ENCODE results near the gene PSRC1.

Gene PSRC1

DNA sequence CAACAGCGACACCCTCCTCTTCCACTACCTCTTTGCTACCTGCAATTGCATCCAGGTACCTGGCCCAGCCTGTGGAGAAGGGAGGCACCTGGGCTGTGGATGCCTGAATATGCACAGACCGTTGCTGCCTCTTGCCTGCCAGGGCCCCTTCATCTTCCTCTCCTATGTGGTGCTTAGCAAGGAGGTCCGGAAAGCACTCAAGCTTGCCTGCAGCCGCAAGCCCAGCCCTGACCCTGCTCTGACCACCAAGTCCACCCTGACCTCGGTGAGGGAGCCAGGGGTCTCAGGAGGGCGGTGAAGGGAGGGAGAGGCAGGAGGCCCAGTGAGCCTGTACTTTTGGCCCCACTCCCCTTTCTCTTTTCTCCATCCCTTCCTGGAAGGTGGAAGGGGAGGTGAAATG lies 11.5 kb downstream of the PSRC1 start:
- no peak for DNase-seq

DNA sequence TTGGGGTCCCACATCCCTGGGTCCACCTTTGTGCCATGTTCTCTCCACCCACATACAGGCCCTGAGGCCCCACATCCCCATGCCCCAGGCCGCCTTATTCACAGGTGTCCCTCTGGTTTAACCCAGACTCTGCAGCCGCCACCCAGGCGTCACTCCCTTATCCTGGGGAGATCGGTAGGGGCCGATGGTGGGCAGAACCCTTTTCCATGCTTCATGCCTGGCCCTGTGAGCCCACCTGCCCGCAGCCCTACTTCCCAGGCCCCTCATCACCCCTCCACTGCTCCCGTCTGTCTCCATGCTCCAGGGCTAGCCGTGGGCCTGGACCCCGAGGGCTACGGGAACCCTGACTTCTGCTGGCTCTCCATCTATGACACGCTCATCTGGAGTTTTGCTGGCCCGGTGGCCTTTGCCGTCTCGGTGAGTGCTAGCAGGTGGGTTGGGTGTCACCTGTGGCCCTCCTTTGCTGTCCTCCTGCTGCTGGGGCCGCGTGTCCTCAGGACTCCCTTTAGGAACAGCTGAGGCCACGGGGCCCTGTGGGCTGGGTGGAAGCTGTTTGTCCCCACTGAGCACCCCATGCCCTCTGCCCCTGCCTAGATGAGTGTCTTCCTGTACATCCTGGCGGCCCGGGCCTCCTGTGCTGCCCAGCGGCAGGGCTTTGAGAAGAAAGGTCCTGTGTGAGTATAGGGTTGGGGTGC lies 12.2 kb downstream of the PSRC1 start:
- DNase-seq: no peak

- no peak for DNase-seq
Measured at GRCh38 chr1:109269981-109270622, 12.8 kb downstream of the PSRC1 start.

DNA sequence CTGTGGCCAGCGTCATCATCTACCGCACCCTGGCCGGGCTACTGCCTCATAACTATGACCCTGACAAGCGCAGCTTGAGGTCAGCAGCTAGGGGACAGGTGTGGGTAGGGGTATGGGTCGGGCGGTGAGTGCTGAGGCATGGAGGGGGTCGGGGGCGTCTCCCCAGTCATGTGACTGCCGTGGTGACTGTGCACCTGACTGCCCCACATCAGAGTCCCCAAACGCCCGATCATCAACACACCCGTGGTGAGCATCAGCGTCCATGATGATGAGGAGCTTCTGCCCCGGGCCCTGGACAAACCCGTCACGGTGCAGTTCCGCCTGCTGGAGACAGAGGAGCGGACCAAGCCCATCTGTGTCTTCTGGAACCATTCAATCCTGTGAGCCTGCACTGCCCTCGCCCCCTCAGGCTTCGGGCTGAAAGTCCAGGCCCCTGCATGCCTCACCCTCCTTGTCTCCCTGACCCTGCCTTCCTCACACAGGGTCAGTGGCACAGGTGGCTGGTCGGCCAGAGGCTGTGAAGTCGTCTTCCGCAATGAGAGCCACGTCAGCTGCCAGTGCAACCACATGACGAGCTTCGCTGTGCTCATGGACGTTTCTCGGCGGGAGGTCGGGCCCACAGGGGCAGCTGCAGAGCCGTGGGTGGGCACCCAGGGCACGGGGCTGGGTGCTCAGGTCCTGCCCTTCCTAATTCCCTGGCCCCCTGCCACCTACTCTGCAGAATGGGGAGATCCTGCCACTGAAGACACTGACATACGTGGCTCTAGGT lies 13.5 kb downstream of the PSRC1 start:
- no peak for DNase-seq

- DNase-seq: no peak
Measured at GRCh38 chr1:109268431-109269211, 14.3 kb downstream of the PSRC1 start.

DNA sequence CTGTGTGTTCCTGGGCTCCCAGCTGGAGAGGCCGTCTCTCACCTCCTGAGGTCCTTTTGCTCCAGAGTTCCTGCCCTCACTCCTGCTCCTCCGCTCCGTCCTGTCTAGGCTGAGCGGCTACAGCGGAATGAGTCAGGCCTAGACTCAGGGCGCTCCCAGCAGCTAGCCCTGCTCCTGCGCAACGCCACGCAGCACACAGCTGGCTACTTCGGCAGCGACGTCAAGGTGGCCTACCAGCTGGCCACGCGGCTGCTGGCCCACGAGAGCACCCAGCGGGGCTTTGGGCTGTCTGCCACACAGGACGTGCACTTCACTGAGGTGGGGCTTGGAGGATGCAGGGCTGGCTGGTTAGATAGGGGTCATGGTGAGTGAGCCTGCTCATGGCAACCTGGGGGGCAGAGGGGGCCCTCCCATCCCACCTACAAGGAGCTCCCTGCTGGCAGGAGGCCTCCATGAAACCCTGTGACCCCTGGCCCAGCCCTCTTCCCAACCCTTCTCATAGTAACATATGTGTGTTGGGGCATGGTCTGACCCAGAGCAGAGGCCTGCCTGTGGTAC lies 15.1 kb downstream of the PSRC1 start:
- DNase-seq: no peak

DNA sequence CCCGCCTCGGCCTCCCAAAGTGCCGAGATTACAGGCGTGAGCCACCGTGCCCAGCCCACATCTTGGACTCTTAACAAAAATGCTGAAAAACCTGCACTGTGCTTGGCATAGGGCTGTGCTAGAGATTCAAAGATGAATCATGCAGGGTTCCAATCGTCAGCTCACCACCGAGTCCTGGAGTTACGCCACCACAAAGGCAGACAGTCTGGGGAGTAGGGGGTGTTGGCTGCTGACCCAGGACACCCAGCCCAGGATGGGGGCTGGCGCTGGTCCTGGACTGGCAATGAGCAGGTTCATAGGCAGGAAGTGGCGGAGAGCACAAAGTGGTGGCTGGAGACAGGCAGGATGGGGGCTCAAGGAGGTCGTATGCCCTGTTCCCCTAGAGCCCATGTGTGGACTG lies 16.0 kb downstream of the PSRC1 start:
- no peak for DNase-seq

DNA sequence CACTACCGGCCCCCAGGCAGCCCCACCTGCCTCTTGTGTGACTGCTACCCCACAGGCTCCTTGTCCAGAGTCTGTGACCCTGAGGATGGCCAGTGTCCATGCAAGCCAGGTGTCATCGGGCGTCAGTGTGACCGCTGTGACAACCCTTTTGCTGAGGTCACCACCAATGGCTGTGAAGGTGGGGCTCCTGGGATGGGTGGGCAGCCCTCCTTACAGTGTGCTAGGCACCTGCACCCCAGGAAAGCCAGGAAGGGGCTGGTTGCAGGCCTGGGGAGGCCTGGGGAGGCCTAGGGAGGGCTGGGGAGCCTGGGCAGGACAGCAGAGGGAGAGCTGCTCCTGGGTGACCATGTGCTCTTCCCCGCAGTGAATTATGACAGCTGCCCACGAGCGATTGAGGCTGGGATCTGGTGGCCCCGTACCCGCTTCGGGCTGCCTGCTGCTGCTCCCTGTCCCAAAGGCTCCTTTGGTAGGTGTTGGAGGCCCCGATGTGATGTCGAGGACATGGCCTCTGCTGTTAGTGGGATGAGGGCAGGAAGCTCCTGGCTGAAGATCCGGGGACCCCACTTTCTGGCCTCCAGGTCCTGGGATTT lies 17.1 kb downstream of the PSRC1 start:
- no peak for DNase-seq

- no peak for DNase-seq
Measured at GRCh38 chr1:109265016-109265415, 17.9 kb downstream of the PSRC1 start.

GRCh38 chr1:109264379-109264755 lies 18.6 kb downstream of the PSRC1 start:
- DNase-seq: no peak

- peak; percentile 82 for DNase-seq
Measured at GRCh38 chr1:109263597-109264378, 19.2 kb downstream of the PSRC1 start.

DNA sequence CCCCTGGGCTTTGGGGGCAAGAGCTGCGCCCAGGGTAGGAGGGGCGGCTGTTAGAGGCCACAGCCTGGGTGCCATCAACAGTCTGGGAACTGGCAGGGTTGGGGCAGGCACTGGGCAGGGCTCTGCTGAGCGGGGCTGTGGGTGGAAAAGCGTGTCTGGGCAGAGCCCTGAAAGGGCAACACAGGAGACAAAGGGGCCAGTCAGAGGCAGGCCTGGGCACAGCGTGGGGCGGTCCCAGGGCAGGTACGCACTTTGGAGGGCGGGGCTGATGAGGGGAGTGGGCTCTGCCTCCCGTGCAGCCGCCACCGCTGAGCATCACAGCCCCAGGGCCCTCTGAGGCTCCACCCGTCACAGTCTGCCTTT lies 19.7 kb downstream of the PSRC1 start:
- DNase-seq: no peak

DNA sequence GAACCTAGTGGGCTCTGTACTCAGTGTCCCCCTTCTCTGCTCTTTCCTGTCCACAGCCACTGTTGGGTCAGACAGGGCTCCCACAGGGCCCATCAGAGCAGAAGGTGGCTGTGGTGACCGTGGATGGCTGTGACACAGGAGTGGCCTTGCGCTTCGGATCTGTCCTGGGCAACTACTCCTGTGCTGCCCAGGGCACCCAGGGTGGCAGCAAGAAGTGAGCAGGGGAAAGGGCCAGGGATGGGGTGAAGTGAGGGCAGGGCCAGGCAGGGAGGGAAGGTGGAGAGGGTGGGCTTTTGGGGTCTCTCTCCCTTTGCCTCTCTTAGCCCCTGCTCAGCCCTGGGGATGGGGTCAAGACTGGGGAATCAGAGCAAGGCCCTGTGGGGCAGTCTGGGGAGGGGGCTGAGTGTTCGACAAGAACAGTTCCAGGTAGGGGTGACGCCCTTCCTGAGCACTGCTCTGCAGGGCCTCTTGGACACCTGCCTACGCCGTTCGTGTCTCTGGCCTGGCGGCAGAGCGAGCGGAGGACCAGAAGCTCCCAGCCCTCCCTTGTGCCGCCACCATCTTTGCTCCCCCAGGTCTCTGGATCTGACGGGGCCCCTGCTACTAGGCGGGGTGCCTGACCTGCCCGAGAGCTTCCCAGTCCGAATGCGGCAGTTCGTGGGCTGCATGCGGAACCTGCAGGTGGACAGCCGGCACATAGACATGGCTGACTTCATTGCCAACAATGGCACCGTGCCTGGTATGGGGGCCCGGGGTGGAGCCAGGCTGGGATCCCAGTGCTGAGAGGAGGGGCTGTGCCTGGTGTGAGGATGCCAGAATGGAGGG lies 20.5 kb downstream of the PSRC1 start:
- no peak for DNase-seq

GRCh38 chr1:109261578-109261977 lies 21.4 kb downstream of the PSRC1 start:
- DNase-seq: no peak

DNA sequence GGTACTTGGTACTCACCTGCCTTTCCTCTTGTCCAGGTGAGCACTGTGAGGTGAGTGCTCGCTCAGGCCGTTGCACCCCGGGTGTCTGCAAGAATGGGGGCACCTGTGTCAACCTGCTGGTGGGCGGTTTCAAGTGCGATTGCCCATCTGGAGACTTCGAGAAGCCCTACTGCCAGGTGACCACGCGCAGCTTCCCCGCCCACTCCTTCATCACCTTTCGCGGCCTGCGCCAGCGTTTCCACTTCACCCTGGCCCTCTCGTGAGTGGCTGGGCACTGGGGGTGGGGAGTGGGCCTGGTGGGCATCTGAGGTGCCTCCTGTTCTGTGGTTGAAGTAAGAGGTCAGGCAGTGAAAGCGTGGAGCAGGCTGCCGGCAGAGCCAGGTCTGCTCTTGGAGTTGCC lies 21.9 kb downstream of the PSRC1 start:
- DNase-seq: no peak

GRCh38 chr1:109259674-109260557 lies 23.0 kb downstream of the PSRC1 start:
- no peak for DNase-seq

DNA sequence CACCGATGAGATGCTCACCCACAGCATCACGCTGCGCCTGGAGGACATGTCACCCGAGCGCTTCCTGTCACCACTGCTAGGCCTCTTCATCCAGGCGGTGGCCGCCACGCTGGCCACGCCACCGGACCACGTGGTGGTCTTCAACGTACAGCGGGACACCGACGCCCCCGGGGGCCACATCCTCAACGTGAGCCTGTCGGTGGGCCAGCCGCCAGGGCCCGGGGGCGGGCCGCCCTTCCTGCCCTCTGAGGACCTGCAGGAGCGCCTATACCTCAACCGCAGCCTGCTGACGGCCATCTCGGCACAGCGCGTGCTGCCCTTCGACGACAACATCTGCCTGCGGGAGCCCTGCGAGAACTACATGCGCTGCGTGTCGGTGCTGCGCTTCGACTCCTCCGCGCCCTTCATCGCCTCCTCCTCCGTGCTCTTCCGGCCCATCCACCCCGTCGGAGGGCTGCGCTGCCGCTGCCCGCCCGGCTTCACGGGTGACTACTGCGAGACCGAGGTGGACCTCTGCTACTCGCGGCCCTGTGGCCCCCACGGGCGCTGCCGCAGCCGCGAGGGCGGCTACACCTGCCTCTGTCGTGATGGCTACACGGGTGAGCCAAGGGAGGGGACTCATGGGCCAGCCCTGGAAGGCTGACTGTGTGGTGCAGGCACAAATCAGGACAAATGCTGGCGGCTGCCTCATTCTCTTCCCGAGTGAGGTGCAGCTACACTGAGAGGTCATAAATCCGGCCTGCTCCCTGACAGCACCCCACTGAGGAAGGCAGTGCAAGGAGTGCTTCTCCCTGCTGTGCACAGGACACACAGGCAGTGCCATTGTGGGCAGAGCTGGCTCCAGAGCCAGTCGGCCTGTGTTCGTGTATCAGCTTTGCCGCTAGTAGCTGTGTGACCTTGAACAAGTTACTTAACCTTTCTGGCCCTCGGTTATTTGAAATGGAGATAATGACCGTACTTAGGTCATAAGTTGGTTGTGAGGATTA lies 24.2 kb downstream of the PSRC1 start:
- DNase-seq: no peak

GRCh38 chr1:109257682-109258421 lies 25.1 kb downstream of the PSRC1 start:
- no peak for DNase-seq

Data from stimulated activated CD4-positive, alpha-beta T cell treated with anti-CD3 and anti-CD28 coated beads, Interleukin-4, amount 100 ng/mL, for 1 hour (primary cell).